HEK293 (cell line): ENCODE measurements around the gene C11orf71.

Experiments
- CTCF ChIA-PET: fragments of 350-600 bp; formaldehyde crosslinking; extraction: SDS; loops from one replicate; lab custom pipeline; 2021; ENCODE audit warnings: antibody characterized with exemption; lab: Yijun Ruan, JAX
- POLR2A ChIA-PET: fragments of 300-600 bp; formaldehyde crosslinking; extraction: SDS; loops from one replicate; lab custom pipeline; 2020; ENCODE audit warnings: antibody characterized with exemption, inconsistent platforms; lab: Yijun Ruan, JAX
- H3K27ac ChIP-seq: fragments of 200-500 bp; sonication (Bioruptor generic); 2 replicates; pipeline ENCODE4 v1.5.1; 2014; ENCODE audit warnings: low read depth, low read length, control low read depth, inconsistent platforms; ENCODE audit errors: extremely low read depth
- H3K36me3 ChIP-seq, 2 experiments: fragments of 200-500 bp in 1 of 2; sonication (Bioruptor generic) in 1 of 2; 1 replicate in 1 of 2; 2 replicates in 1 of 2; pipeline ENCODE4 v1.5.1; 2014 to 2017; ENCODE audit warnings: inconsistent platforms in 2 of 2, low read length in 2 of 2; ENCODE audit not compliant: control insufficient read depth in 2 of 2, insufficient read depth in 1 of 2
- H3K4me1 ChIP-seq: fragments of 200-500 bp; sonication (Bioruptor generic); 2 replicates; pipeline ENCODE4 v1.5.1; 2014; ENCODE audit warnings: mild to moderate bottlenecking, low read length, inconsistent platforms; ENCODE audit not compliant: control insufficient read depth, insufficient read depth
- H3K4me3 ChIP-seq: 2 replicates; pipeline ENCODE4 v1.5.1; 2011; ENCODE audit warnings: low read depth, mild to moderate bottlenecking, control low read depth, low read length, moderate library complexity
- H3K9me3 ChIP-seq: fragments of 200-500 bp; sonication (Bioruptor generic); 2 replicates; pipeline ENCODE4 v1.5.1; 2014; ENCODE audit warnings: low read depth, low read length, inconsistent platforms; ENCODE audit not compliant: control insufficient read depth, insufficient read depth
- GLIS2 ChIP-seq: fragments of 450-650 bp; formaldehyde crosslinking; IDR thresholded peaks from 2 replicates; pipeline ENCODE4 v1.5.1; 2016; ENCODE audit warnings: missing biosample characterization, missing genetic modification characterization
- MZF1 ChIP-seq: fragments of 450-650 bp; formaldehyde crosslinking; IDR thresholded peaks from 2 replicates; pipeline ENCODE4 v1.5.1; 2017; ENCODE audit warnings: missing biosample characterization, missing genetic modification characterization, borderline replicate concordance
- REPIN1 ChIP-seq: fragments of 450-650 bp; formaldehyde crosslinking; IDR thresholded peaks from 2 replicates; pipeline ENCODE4 v1.5.1; 2017; ENCODE audit warnings: missing biosample characterization, missing genetic modification characterization, low read depth
- SALL2 ChIP-seq: fragments of 450-650 bp; formaldehyde crosslinking; IDR thresholded peaks from 2 replicates; pipeline ENCODE4 v1.5.0; 2017; ENCODE audit warnings: missing biosample characterization, mild to moderate bottlenecking, missing genetic modification characterization, borderline replicate concordance
- SCRT2 ChIP-seq: fragments of 450-650 bp; formaldehyde crosslinking; IDR thresholded peaks from 2 replicates; pipeline ENCODE4 v1.5.1; 2016; ENCODE audit warnings: missing biosample characterization, missing genetic modification characterization
- ZBTB48 ChIP-seq: fragments of 450-650 bp; formaldehyde crosslinking; IDR thresholded peaks from 2 replicates; pipeline ENCODE4 v1.5.1; 2016; ENCODE audit warnings: missing biosample characterization, missing genetic modification characterization
- ZFP41 ChIP-seq: fragments of 450-650 bp; formaldehyde crosslinking; IDR thresholded peaks from 2 replicates; pipeline ENCODE4 v1.5.1; 2016; ENCODE audit warnings: missing biosample characterization, missing genetic modification characterization, borderline replicate concordance
- ZNF175 ChIP-seq: fragments of 450-650 bp; formaldehyde crosslinking; IDR thresholded peaks from 2 replicates; pipeline ENCODE4 v1.5.1; 2016; ENCODE audit warnings: missing biosample characterization, missing genetic modification characterization
- ZNF24 ChIP-seq: fragments of 450-650 bp; formaldehyde crosslinking; IDR thresholded peaks from 2 replicates; pipeline ENCODE4 v1.5.1; 2016; ENCODE audit warnings: missing biosample characterization, missing genetic modification characterization
- ZNF311 ChIP-seq: fragments of 450-650 bp; formaldehyde crosslinking; IDR thresholded peaks from 2 replicates; pipeline ENCODE4 v1.5.1; 2017; ENCODE audit warnings: missing biosample characterization, missing genetic modification characterization, borderline replicate concordance
- ZNF426 ChIP-seq: fragments of 450-650 bp; formaldehyde crosslinking; IDR thresholded peaks from 2 replicates; pipeline ENCODE4 v1.5.1; 2017; ENCODE audit warnings: missing biosample characterization, missing genetic modification characterization, mild to moderate bottlenecking, inconsistent platforms, moderate library complexity
- ZNF658 ChIP-seq: fragments of 450-650 bp; formaldehyde crosslinking; IDR thresholded peaks from 2 replicates; pipeline ENCODE4; 2016; ENCODE audit warnings: missing biosample characterization, missing genetic modification characterization
- ZNF707 ChIP-seq: fragments of 450-650 bp; formaldehyde crosslinking; IDR thresholded peaks from 2 replicates; pipeline ENCODE4 v1.5.1; 2016; ENCODE audit warnings: missing biosample characterization, missing genetic modification characterization
- ZNF76 ChIP-seq: fragments of 450-650 bp; formaldehyde crosslinking; IDR thresholded peaks from 2 replicates; pipeline ENCODE4; 2016; ENCODE audit warnings: low read depth, missing biosample characterization, missing genetic modification characterization, borderline replicate concordance
- ZSCAN30 ChIP-seq: fragments of 450-650 bp; IDR thresholded peaks from 2 replicates; pipeline ENCODE4 v1.5.1; 2018; ENCODE audit warnings: missing biosample characterization, mild to moderate bottlenecking, missing genetic modification characterization, moderate library complexity
- ZXDB ChIP-seq: fragments of 450-650 bp; formaldehyde crosslinking; IDR thresholded peaks from 2 replicates; pipeline ENCODE4 v1.5.1; 2016; ENCODE audit warnings: missing biosample characterization, missing genetic modification characterization
- TF ChIP-seq, protein P1 (sequence below): fragments of 450-650 bp; formaldehyde crosslinking; optimal IDR thresholded peaks from 2 replicates; pipeline ENCODE3; 2016; ENCODE audit warnings: missing biosample characterization, mild to moderate bottlenecking, missing genetic modification characterization
- TF ChIP-seq, protein P2 (sequence below): fragments of 450-650 bp; formaldehyde crosslinking; IDR thresholded peaks from 2 replicates; pipeline ENCODE4 v1.5.1; 2016; ENCODE audit warnings: missing biosample characterization, missing genetic modification characterization
- TF ChIP-seq, protein P3 (sequence below): fragments of 450-650 bp; formaldehyde crosslinking; IDR thresholded peaks from 2 replicates; pipeline ENCODE4 v1.5.0; 2017; ENCODE audit warnings: missing biosample characterization, missing genetic modification characterization, borderline replicate concordance
- TF ChIP-seq, protein P4 (sequence below): fragments of 450-650 bp; formaldehyde crosslinking; IDR thresholded peaks from 2 replicates; pipeline ENCODE4 v1.5.1; 2016; ENCODE audit warnings: missing biosample characterization, missing genetic modification characterization

C11orf71 gene

DNA sequence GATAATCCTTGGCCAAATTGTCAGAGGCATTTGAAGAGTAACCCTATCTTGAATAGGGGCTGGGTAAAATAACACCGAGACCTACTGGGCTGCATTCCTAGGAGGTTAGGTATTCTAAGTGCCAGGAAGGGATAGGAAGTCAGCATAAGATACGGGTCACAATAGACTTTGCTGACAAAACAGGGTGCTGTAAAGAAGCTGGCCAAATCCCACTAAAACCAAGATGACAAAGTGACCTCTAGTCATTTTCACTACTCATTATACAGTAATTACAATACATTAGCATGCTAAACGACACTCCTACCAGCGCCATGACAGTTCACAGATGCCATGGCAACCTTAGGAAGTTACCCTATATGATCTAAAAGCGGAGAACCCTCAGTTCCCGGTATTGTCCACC, 38.0 kb upstream of the C11orf71 start:
- ChIA-PET POLR2A (interaction anchor here (1.4 kb wide), 1 partner anchor 14 kb away, joined by 5 read pairs; no protein-coding TSS in a partner anchor), CTCF (no interaction called here)
- no peak overlapping the region for H3K27ac ChIP-seq
- H3K9me3 ChIP-seq: no peaks in the 10 kb centered on the region
- no peaks in the 10 kb centered on the region for H3K36me3 ChIP-seq
- TF ChIP-seq ZBTB48 (tag by site-specific recombination): peak; percentile 81
- no peak for TF ChIP-seq MZF1 (tag by site-specific recombination)
- H3K4me3 ChIP-seq: no peak overlapping the region
- no peaks in the 10 kb centered on the region; the same call in 1 of the 2 replicates for H3K4me1 ChIP-seq

DNA sequence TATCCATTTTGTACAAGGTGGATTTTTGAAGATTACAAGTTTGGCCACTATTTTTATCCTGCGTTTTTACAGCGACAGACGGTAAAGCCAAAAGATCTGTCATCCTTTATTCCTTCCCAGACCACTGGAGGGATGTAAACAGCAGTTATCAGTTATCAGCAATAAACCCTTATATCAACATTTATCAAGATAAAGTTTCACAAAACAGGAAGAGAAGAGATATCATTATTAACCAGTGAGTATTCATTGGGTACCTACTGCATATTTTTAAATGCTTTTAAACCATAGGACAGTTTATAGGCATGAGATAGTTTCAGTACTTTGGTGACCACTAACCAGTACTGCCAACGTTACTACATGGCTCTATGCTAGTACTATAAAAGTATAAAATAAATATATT, 33.1 kb upstream of the C11orf71 start:
- TF ChIP-seq SALL2 (tag by site-specific recombination) (no peak), ZFP41 (tag by site-specific recombination) (no peak), ZNF76 (tag by site-specific recombination) (no peak), ZNF707 (tag by site-specific recombination) (no peak), ZNF24 (tag by site-specific recombination) (no peak), ZNF658 (tag by site-specific recombination) (no peak), ZXDB (tag by site-specific recombination) (no peak), GLIS2 (no peak)
- Histone ChIP-seq H3K36me3 (no peaks in the 10 kb centered on the region), H3K4me3 (no peak overlapping the region), H3K9me3 (no peaks in the 10 kb centered on the region), H3K27ac (no peak overlapping the region), H3K4me1 (no peaks in the 10 kb centered on the region)
- CTCF ChIA-PET: no interaction called here
- POLR2A ChIA-PET: no interaction called here

DNA sequence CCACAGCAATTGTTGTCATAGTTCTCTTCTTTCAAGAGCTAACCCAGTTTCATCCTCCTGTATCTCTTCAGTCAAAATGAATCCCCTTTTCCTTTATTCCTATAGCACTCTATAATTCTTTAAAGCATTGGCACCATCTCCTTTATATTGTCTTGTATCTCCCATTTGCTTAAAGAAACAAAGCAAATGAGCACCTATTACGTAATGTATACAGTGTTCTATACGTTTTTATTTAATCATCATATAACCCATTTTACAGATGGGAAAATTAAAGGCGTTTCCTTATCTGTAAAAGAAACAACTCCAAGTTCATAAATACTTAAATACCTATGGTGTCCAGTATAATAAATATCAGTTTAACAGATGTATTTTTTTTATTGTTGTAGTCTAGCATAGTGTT, 32.6 kb upstream of the C11orf71 start:
- Histone ChIP-seq H3K9me3 (no peaks in the 10 kb centered on the region), H3K4me1 (no peaks in the 10 kb centered on the region), H3K4me3 (no peak overlapping the region), H3K27ac (no peak overlapping the region), H3K36me3 (no peaks in the 10 kb centered on the region)
- ChIA-PET POLR2A (no interaction called here), CTCF (no interaction called here)
- TF ChIP-seq ZNF311 (tag by site-specific recombination): no peak
- TF ChIP-seq, protein P1, sequence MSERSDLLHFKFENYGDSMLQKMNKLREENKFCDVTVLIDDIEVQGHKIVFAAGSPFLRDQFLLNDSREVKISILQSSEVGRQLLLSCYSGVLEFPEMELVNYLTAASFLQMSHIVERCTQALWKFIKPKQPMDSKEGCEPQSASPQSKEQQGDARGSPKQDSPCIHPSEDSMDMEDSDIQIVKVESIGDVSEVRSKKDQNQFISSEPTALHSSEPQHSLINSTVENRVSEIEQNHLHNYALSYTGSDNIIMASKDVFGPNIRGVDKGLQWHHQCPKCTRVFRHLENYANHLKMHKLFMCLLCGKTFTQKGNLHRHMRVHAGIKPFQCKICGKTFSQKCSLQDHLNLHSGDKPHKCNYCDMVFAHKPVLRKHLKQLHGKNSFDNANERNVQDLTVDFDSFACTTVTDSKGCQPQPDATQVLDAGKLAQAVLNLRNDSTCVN (tag by site-specific recombination): no peak

DNA sequence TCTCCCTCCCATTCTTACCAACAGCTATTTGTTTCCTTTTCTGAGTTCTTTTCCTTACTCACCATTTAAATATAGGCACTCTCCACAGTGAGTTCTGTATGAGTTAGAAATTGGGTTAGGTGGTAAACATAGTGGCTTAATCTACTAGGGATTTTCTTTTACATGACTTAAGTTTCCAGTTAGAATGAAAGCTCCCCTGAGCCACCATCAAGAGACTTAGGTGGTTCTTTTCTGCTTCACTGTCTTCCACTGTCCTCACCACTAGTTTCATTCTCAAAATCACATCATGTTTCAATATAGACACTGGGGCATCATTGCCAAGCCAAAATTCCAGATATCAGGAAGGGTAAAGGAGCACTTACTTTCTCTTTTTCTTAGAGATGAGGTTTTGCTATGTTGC, 30.0 kb upstream of the C11orf71 start:
- TF ChIP-seq ZNF426 (no peak), ZSCAN30 (no peak), REPIN1 (tag by site-specific recombination) (no peak), SCRT2 (no peak), ZNF175 (tag by site-specific recombination) (no peak)
- TF ChIP-seq, protein P2, sequence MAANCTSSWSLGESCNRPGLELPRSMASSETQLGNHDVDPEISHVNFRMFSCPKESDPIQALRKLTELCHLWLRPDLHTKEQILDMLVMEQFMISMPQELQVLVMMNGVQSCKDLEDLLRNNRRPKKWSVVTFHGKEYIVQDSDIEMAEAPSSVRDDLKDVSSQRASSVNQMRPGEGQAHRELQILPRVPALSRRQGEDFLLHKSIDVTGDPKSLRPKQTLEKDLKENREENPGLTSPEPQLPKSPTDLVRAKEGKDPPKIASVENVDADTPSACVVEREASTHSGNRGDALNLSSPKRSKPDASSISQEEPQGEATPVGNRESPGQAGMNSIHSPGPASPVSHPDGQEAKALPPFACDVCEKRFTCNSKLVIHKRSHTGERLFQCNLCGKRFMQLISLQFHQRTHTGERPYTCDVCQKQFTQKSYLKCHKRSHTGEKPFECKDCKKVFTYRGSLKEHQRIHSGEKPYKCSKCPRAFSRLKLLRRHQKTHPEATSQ: no peak
- TF ChIP-seq, protein P3, sequence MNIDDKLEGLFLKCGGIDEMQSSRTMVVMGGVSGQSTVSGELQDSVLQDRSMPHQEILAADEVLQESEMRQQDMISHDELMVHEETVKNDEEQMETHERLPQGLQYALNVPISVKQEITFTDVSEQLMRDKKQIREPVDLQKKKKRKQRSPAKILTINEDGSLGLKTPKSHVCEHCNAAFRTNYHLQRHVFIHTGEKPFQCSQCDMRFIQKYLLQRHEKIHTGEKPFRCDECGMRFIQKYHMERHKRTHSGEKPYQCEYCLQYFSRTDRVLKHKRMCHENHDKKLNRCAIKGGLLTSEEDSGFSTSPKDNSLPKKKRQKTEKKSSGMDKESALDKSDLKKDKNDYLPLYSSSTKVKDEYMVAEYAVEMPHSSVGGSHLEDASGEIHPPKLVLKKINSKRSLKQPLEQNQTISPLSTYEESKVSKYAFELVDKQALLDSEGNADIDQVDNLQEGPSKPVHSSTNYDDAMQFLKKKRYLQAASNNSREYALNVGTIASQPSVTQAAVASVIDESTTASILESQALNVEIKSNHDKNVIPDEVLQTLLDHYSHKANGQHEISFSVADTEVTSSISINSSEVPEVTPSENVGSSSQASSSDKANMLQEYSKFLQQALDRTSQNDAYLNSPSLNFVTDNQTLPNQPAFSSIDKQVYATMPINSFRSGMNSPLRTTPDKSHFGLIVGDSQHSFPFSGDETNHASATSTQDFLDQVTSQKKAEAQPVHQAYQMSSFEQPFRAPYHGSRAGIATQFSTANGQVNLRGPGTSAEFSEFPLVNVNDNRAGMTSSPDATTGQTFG: no peak
- TF ChIP-seq, protein P4, sequence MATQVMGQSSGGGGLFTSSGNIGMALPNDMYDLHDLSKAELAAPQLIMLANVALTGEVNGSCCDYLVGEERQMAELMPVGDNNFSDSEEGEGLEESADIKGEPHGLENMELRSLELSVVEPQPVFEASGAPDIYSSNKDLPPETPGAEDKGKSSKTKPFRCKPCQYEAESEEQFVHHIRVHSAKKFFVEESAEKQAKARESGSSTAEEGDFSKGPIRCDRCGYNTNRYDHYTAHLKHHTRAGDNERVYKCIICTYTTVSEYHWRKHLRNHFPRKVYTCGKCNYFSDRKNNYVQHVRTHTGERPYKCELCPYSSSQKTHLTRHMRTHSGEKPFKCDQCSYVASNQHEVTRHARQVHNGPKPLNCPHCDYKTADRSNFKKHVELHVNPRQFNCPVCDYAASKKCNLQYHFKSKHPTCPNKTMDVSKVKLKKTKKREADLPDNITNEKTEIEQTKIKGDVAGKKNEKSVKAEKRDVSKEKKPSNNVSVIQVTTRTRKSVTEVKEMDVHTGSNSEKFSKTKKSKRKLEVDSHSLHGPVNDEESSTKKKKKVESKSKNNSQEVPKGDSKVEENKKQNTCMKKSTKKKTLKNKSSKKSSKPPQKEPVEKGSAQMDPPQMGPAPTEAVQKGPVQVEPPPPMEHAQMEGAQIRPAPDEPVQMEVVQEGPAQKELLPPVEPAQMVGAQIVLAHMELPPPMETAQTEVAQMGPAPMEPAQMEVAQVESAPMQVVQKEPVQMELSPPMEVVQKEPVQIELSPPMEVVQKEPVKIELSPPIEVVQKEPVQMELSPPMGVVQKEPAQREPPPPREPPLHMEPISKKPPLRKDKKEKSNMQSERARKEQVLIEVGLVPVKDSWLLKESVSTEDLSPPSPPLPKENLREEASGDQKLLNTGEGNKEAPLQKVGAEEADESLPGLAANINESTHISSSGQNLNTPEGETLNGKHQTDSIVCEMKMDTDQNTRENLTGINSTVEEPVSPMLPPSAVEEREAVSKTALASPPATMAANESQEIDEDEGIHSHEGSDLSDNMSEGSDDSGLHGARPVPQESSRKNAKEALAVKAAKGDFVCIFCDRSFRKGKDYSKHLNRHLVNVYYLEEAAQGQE: no peak
- Histone ChIP-seq H3K4me1 (no peaks in the 10 kb centered on the region), H3K4me3 (no peak overlapping the region), H3K27ac (no peak overlapping the region), H3K9me3 (no peaks in the 10 kb centered on the region), H3K36me3 (peaks cover 0 to 5% of the 10 kb centered on the region in 2 experiments; a peak in 1 of 3 replicates)
- ChIA-PET POLR2A (no interaction called here), CTCF (interaction anchor here (0.7 kb wide), 1 partner anchor 18 kb away, joined by 3 read pairs; no protein-coding TSS in a partner anchor)
